ENCODE data around the gene TGFBR3.
"Not testable (repeated sequence)": the region's sequence is repeated elsewhere in the genome, so short reads cannot be mapped to it uniquely, and the experiment has no call there.

Gene TGFBR3

GRCh38 chr1:91846639-91847013 lies 39.3 kb downstream of the TGFBR3 start:
- no peak for DNase-seq

GRCh38 chr1:91846007-91846638 lies 39.8 kb downstream of the TGFBR3 start:
- peak; percentile 96 for DNase-seq

- no peak for DNase-seq
Observed at GRCh38 chr1:91844862-91845528, 41.0 kb downstream of the TGFBR3 start.

- DNase-seq, result no peak
Observed at GRCh38 chr1:91843843-91844242, 42.1 kb downstream of the TGFBR3 start.

- DNase-seq, result no peak
Observed at GRCh38 chr1:91842563-91842962, 43.4 kb downstream of the TGFBR3 start.

GRCh38 chr1:91842056-91842455 lies 43.9 kb downstream of the TGFBR3 start:
- no peak for DNase-seq

- not testable (repeated sequence) for DNase-seq
Observed at GRCh38 chr1:91840276-91840675, 45.7 kb downstream of the TGFBR3 start.

GRCh38 chr1:91836331-91837040 lies 49.5 kb downstream of the TGFBR3 start:
- DNase-seq, result peak; percentile 21

- DNase-seq, result no peak
Observed at GRCh38 chr1:91835087-91835521, 50.8 kb downstream of the TGFBR3 start.

- not testable (repeated sequence) for DNase-seq
Observed at GRCh38 chr1:91834549-91834948, 51.4 kb downstream of the TGFBR3 start.

GRCh38 chr1:91833946-91834345 lies 52.0 kb downstream of the TGFBR3 start:
- DNase-seq, result no peak

- no peak for DNase-seq
Observed at GRCh38 chr1:91831132-91831930, 54.6 kb downstream of the TGFBR3 start.

GRCh38 chr1:91830242-91831131 lies 55.5 kb downstream of the TGFBR3 start:
- no peak for DNase-seq

GRCh38 chr1:91829293-91830153 lies 56.4 kb downstream of the TGFBR3 start:
- no peak for DNase-seq

GRCh38 chr1:91828583-91829281 lies 57.2 kb downstream of the TGFBR3 start:
- DNase-seq, result no peak

GRCh38 chr1:91827459-91828321 lies 58.3 kb downstream of the TGFBR3 start:
- no peak for DNase-seq

GRCh38 chr1:91827087-91827458 lies 58.9 kb downstream of the TGFBR3 start:
- DNase-seq, result no peak

- DNase-seq, result no peak
Observed at GRCh38 chr1:91826649-91827048, 59.3 kb downstream of the TGFBR3 start.

GRCh38 chr1:91826248-91826647 lies 59.7 kb downstream of the TGFBR3 start:
- DNase-seq, result no peak

Data from NCI-H1092 treated with DMSO at 0.1 percent for 48 hours (cell line).